ENCODE measurements around the gene KCNH5. TPM values are rescaled to one million over a fixed set of nuclear protein-coding genes. Genes with fewer than 3 reads are reported as not detected.

KCNH5 gene
- total RNA-seq, 2 experiments from 2014 or later: not detected

- no peak for TF ChIP-seq CTCF (IDR thresholded peaks at IDR 0.05)
- Mint-ChIP-seq H3K4me3 (no peak overlapping the region), H3K4me1 (ENCODE audit: low read depth) (no peaks in the 10 kb centered on the region), H3K36me3 (ENCODE audit: low read depth) (no peaks in the 10 kb centered on the region), H3K27ac (no peak overlapping the region), H3K27me3 (no peaks in the 10 kb centered on the region), H3K9me3 (no peaks in the 10 kb centered on the region)
- no peaks in the 10 kb centered on the region for H3K36me3 ChIP-seq (ENCODE audit: insufficient read depth, low read length)
- no peak overlapping the region for H3K4me3 ChIP-seq (ENCODE audit: low read length)
- ATAC-seq (ENCODE audit: poor library complexity) (no peak), DNase-seq (no peak)
- no peaks in the 10 kb centered on the region for H3K27me3 ChIP-seq (ENCODE audit: control insufficient read depth in 1 of 2, insufficient read depth in 2 of 2, low read length in 2 of 2)
- H3K9me3 ChIP-seq (ENCODE audit: control insufficient read depth in 1 of 2, insufficient read depth in 1 of 2, low read length in 2 of 2): no peaks in the 10 kb centered on the region
- ChIA-PET CTCF (no interaction called here), POLR2A (no interaction called here)
- no peak overlapping the region for H3K27ac ChIP-seq (ENCODE audit: low read depth in 1 of 2, low read length in 2 of 2)
- intact Hi-C loops (cut with DNase I, micrococcal nuclease): no loop called here
- H3K4me1 ChIP-seq (ENCODE audit: insufficient read depth, low read length): no peaks in the 10 kb centered on the region
Observed at GRCh38 chr14:63006531-63006930, 38.7 kb downstream of the KCNH5 start.

- Mint-ChIP-seq H3K27me3 (no peaks in the 10 kb centered on the region), H3K36me3 (ENCODE audit: low read depth) (no peaks in the 10 kb centered on the region), H3K4me3 (no peak overlapping the region), H3K9me3 (peaks cover 2% of the 10 kb centered on the region), H3K27ac (no peak overlapping the region), H3K4me1 (ENCODE audit: low read depth) (no peaks in the 10 kb centered on the region)
- no peaks in the 10 kb centered on the region for H3K36me3 ChIP-seq (ENCODE audit: insufficient read depth, low read length)
- no peaks in the 10 kb centered on the region for H3K9me3 ChIP-seq (ENCODE audit: control insufficient read depth in 1 of 2, insufficient read depth in 1 of 2, low read length in 2 of 2)
- DNase-seq (no peak), ATAC-seq (ENCODE audit: poor library complexity) (no peak)
- CTCF ChIA-PET: no interaction called here
- H3K4me3 ChIP-seq (ENCODE audit: low read length): no peak overlapping the region
- H3K4me1 ChIP-seq (ENCODE audit: insufficient read depth, low read length): no peaks in the 10 kb centered on the region
- no peaks in the 10 kb centered on the region for H3K27me3 ChIP-seq (ENCODE audit: control insufficient read depth in 1 of 2, insufficient read depth in 2 of 2, low read length in 2 of 2)
- no peak overlapping the region for H3K27ac ChIP-seq (ENCODE audit: low read depth in 1 of 2, low read length in 2 of 2)
- no peak for TF ChIP-seq CTCF (IDR thresholded peaks at IDR 0.05)
- intact Hi-C loops (cut with DNase I, micrococcal nuclease): no loop called here
- POLR2A ChIA-PET: no interaction called here
Observed at GRCh38 chr14:62994096-62994495, 51.2 kb downstream of the KCNH5 start.

- H3K9me3 Mint-ChIP-seq: peaks cover 2% of the 10 kb centered on the region
- no peak overlapping the region for H3K27ac ChIP-seq (ENCODE audit: low read depth in 1 of 2, low read length in 2 of 2)
- no peak for ATAC-seq (ENCODE audit: poor library complexity)
- ChIA-PET POLR2A (no interaction called here), CTCF (no interaction called here)
- no peaks in the 10 kb centered on the region for H3K27me3 Mint-ChIP-seq
- H3K4me1 Mint-ChIP-seq (ENCODE audit: low read depth): no peaks in the 10 kb centered on the region
- H3K4me1 ChIP-seq (ENCODE audit: insufficient read depth, low read length): no peaks in the 10 kb centered on the region
- no peaks in the 10 kb centered on the region for H3K36me3 ChIP-seq (ENCODE audit: insufficient read depth, low read length)
- DNase-seq: no peak
- intact Hi-C loops (cut with DNase I, micrococcal nuclease): no loop called here
- no peaks in the 10 kb centered on the region for H3K27me3 ChIP-seq (ENCODE audit: control insufficient read depth in 1 of 2, insufficient read depth in 2 of 2, low read length in 2 of 2)
- no peaks in the 10 kb centered on the region for H3K36me3 Mint-ChIP-seq (ENCODE audit: low read depth)
- no peaks in the 10 kb centered on the region for H3K9me3 ChIP-seq (ENCODE audit: control insufficient read depth in 1 of 2, insufficient read depth in 1 of 2, low read length in 2 of 2)
- no peak for TF ChIP-seq CTCF (IDR thresholded peaks at IDR 0.05)
- H3K4me3 Mint-ChIP-seq: no peak overlapping the region
- H3K27ac Mint-ChIP-seq: no peak overlapping the region
- no peak overlapping the region for H3K4me3 ChIP-seq (ENCODE audit: low read length)
Observed at GRCh38 chr14:62988967-62989366, 56.3 kb downstream of the KCNH5 start.
